Endothelial cell of umbilical vein (primary cell): ENCODE results near the gene CKB. TPM values are rescaled to one million over a fixed set of nuclear protein-coding genes. Genes with fewer than 3 reads are reported as not detected.
A peak's percentile ranks its signal among the peaks of the same experiment; 100 is the strongest.

Source experiments
- Bru-seq: library from RNA; stranded (reverse); fragments of 400-500 nt; gene quantifications from one replicate; lab custom pipeline; 2021; lab: Mats Ljungman, UMichigan
- BruChase-seq, 2 experiments: library from RNA; stranded (reverse); fragments of 400-500 nt; gene quantifications; one replicate each; lab custom pipeline; 2021; lab: Mats Ljungman, UMichigan
- BruUV-seq: library from RNA; stranded (reverse); fragments of 400-500 nt; replicated peaks from 2 replicates; lab custom pipeline; 2021; lab: Mats Ljungman, UMichigan
- CTCF ChIA-PET: fragments of 300-600, 350-600 bp; sonication (Branson Sonifier 250); formaldehyde crosslinking; loops from one replicate; lab custom pipeline; 2021; ENCODE audit warnings: antibody characterized with exemption, inconsistent platforms; lab: Charles Lee
- POLR2A ChIA-PET: fragments of 300-600, 350-600 bp; sonication (Branson Sonifier 250); formaldehyde crosslinking; loops from one replicate; lab custom pipeline; 2021; ENCODE audit warnings: antibody characterized with exemption, inconsistent platforms; lab: Charles Lee
- DNase-seq: peaks from one replicate; pipeline ENCODE4 v3.0.0-alpha.2; 2011; ENCODE audit warnings: low read depth, low spot score
- FAIRE-seq: peaks from 2 replicates; lab custom pipeline; 2011; peaks lifted over from hg19 to GRCh38; lab: Jason Lieb, UNC
- H2AFZ ChIP-seq: 2 replicates; pipeline ENCODE4 v1.6.0; 2012; ENCODE audit warnings: low read depth, low read length, control low read depth, inconsistent platforms
- H3K27ac ChIP-seq: 2 replicates; pipeline ENCODE4 v1.5.1; 2011; ENCODE audit warnings: low read depth, mild to moderate bottlenecking, control low read depth, low read length, moderate library complexity; ENCODE audit not compliant: insufficient read depth
- H3K27me3 ChIP-seq, 2 experiments: 2 replicates each; pipeline versions ENCODE4 v1.6.0 to v1.6.1; 2011; ENCODE audit warnings: low read length in 2 of 2, mixed read lengths in 1 of 2; ENCODE audit not compliant: control insufficient read depth in 2 of 2, insufficient read depth in 2 of 2
- H3K36me3 ChIP-seq, 2 experiments: 2 replicates in 1 of 2; 3 replicates in 1 of 2; pipeline ENCODE4 v1.5.1; 2011; ENCODE audit warnings: low read length in 2 of 2, mild to moderate bottlenecking in 1 of 2, moderate library complexity in 1 of 2; ENCODE audit not compliant: control insufficient read depth in 2 of 2, insufficient read depth in 2 of 2; ENCODE audit errors: extremely low read depth in 1 of 2
- H3K4me1 ChIP-seq: 3 replicates; pipeline ENCODE4 v1.5.1; 2011; ENCODE audit warnings: mild to moderate bottlenecking, low read length; ENCODE audit not compliant: control insufficient read depth, insufficient read depth; ENCODE audit errors: extremely low read depth
- H3K4me2 ChIP-seq: 2 replicates; pipeline ENCODE4 v1.6.1; 2011; ENCODE audit warnings: low read length, control low read depth, mixed read lengths; ENCODE audit not compliant: insufficient read depth
- H3K4me3 ChIP-seq, 3 experiments: fragments of 200-600 bp in 1 of 3; sonication (generic), shearing (Covaris generic) in 1 of 3; replicated peaks in 1 of 3; 2 replicates each; pipeline ENCODE4 v1.5.1; 2011 to 2016; ENCODE audit warnings: control low read depth in 3 of 3, low read length in 3 of 3, mild to moderate bottlenecking in 2 of 3, inconsistent platforms in 1 of 3, low read depth in 1 of 3, moderate library complexity in 1 of 3; ENCODE audit not compliant: insufficient read depth in 1 of 3
- H3K79me2 ChIP-seq: 2 replicates; pipeline ENCODE4 v1.6.0; 2012; ENCODE audit warnings: low read length, inconsistent platforms; ENCODE audit not compliant: control insufficient read depth, insufficient read depth
- H3K9ac ChIP-seq: replicated peaks from 2 replicates; pipeline ENCODE3; 2011; ENCODE audit warnings: low read length, control low read depth; ENCODE audit not compliant: insufficient read depth; ENCODE audit errors: extremely low read depth
- H3K9me1 ChIP-seq: replicated peaks from 3 replicates; pipeline ENCODE4 v1.6.0; 2011; ENCODE audit warnings: mild to moderate bottlenecking, low read length; ENCODE audit not compliant: control insufficient read depth, insufficient read depth; ENCODE audit errors: extremely low read depth
- H3K9me3 ChIP-seq: replicated peaks from 2 replicates; pipeline ENCODE4 v1.5.1; 2012; ENCODE audit warnings: low read length, inconsistent platforms; ENCODE audit not compliant: control insufficient read depth, insufficient read depth
- H4K20me1 ChIP-seq: replicated peaks from 2 replicates; pipeline ENCODE3; 2011; ENCODE audit warnings: mild to moderate bottlenecking, low read length; ENCODE audit not compliant: control insufficient read depth, insufficient read depth; ENCODE audit errors: extremely low read depth
- EZH2 ChIP-seq: IDR thresholded peaks from 2 replicates; pipeline ENCODE4 v1.6.1; 2012; ENCODE audit warnings: borderline replicate concordance, low read depth, mild to moderate bottlenecking, moderate library complexity, low read length, inconsistent platforms; ENCODE audit not compliant: severe bottlenecking
- GATA2 ChIP-seq: IDR thresholded peaks from 2 replicates; pipeline ENCODE4 v1.7.0; 2011; ENCODE audit warnings: low read depth, mild to moderate bottlenecking, moderate library complexity, mixed read lengths, low read length; ENCODE audit not compliant: insufficient read length, insufficient read depth
- dilution Hi-C: fragments of 300-500 bp; cut with MboI; formaldehyde crosslinking; loops from one replicate; pipeline ENCODE4 v1.15.0; 2019; ENCODE audit warnings: low sequenced_read_pairs; ENCODE audit not compliant: extremely low pct_ligation_motif_present
- intact Hi-C: fragments of 100-400 bp; cut with micrococcal nuclease; formaldehyde crosslinking; loops from one replicate; pipeline ENCODE4 v1.10.0; 2022
- long read RNA-seq: library from polyadenylated mRNA; stranded (forward); transcript quantifications from one replicate; pipeline ENCODE4 v2.0.0, GENCODE V29; 2021
- polyA minus RNA-seq, 3 experiments: library from RNA; depleted of rRNA, polyadenylated mRNA; stranded (reverse); fragments of >200 nt; gene quantifications; 1 replicate in 1 of 3; 2 replicates in 2 of 3; pipeline ENCODE4 v1.2.3, GENCODE V29; 2011
- polyA plus RNA-seq, 4 experiments: library from polyadenylated mRNA; depleted of rRNA in 3 of 4; stranded (reverse) in 3 of 4; unstranded in 1 of 4; fragments of >200 nt; gene quantifications; 2 replicates each; pipeline versions ENCODE4 v1.2.1 to v1.2.3, GENCODE V29; 2011 to 2012; ENCODE audit warnings: missing spikeins in 1 of 4
- total RNA-seq: library from RNA; stranded (reverse); gene quantifications from 2 replicates; pipeline ENCODE4 v1.2.3, GENCODE V29; 2021
- TF ChIP-seq, protein P1 (sequence below): IDR thresholded peaks from 2 replicates; pipeline ENCODE4 v1.6.1; 2011; ENCODE audit not compliant: insufficient read depth, insufficient read length

CKB gene
- total RNA-seq (2.4 and 4.0 TPM in 2 replicates), polyA plus RNA-seq (6.9 and 10.0 TPM in 2 replicates), polyA minus RNA-seq (3.2 and 8.8 TPM in 2 replicates), Bru-seq, nascent RNA (not detected), BruChase-seq, experiment 1, labeled RNA remaining after a 6-hour chase (percentile 34 among the genes with signal in this experiment), BruChase-seq, experiment 2, labeled RNA remaining after a 2-hour chase (percentile 27 among the genes with signal in this experiment)
- 2.9 and 5.9 TPM in 2 replicates for polyA plus RNA-seq (2011; cell fraction: cytosol; rRNA removed)
- 4.0 and 4.7 TPM in 2 replicates for polyA plus RNA-seq (2011; cell fraction: nucleus; rRNA removed)
- 0.64 and 2.2 TPM in 2 replicates for polyA plus RNA-seq (2012)
- 326 TPM for polyA minus RNA-seq (2011; cell fraction: cytosol; rRNA and poly(A)+ RNA removed)
- 1.7 TPM in 1 of 2 replicates, not detected in the other for polyA minus RNA-seq (2011; cell fraction: nucleus; rRNA and poly(A)+ RNA removed)
- long read RNA-seq, transcript CKB-201 (8 exons, 1,709 nt) = major isoform, 5 of 9 reads
- long read RNA-seq, partial matches to known transcripts = 1 of 9 reads
- long read RNA-seq, other reads (novel, unspliced or antisense) = 2 of 9 reads

DNA sequence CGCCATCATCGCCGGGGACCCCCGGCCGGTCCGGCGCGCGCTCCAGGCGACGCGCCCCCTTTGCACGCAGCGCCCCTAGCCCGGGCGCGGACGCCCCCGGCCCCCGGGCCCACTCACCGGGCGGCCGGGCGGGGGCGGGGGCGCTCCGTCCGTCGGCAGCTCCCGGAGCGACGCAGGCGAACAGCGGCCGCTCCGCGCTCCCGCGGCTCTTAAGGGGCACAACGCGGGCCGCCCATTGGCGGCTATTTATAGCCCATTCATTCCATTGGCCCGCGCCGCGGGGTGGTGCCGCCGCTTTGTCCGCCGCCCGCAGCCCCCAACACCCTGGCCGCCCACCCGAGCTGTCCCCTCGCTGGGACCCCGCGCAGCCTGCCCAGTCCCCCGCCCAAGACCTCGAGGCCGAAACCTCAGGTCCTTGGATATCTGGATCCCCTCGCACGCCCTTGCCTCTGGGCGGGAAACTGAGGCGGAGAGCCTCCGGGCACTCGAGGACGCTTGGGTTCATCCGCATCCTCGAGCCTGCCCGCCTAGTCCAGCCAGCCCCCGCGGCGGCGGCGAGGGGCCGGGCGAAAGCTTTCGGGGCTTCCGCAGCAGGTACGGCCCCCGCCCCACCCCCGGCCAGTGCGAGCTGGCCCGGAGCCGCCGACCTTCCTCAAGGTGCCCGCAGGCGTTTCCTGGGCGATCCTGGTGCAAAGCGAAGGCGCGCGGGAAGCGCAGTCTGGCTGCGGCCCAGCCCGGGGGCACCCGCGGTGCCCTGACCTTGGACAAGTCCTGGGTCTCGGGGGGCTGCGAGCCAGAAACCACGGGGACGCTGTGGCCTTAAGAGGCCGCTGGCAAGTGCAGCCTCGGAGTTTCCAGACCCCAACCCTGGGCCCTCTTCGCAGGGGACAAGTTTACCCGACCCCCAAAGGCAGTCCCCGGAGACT lies at the start of gene CKB:
Gene CKB, minus strand, starts transcription at position 182 of the 926 bp plus-strand sequence. CDS start 337 bp downstream, outside the sequence.
- TF ChIP-seq GATA2 (no peak), EZH2 (peak; percentile 91)
- TF ChIP-seq, protein P1, sequence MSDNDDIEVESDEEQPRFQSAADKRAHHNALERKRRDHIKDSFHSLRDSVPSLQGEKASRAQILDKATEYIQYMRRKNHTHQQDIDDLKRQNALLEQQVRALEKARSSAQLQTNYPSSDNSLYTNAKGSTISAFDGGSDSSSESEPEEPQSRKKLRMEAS = no peak
- H3K4me1 ChIP-seq = peaks cover 14% of the 10 kb centered on the region
- FAIRE-seq (peak; percentile 33), DNase-seq (no peak)
- no peaks in the 10 kb centered on the region for H3K9me1 ChIP-seq
- ChIA-PET CTCF (interaction anchor here (8.0 kb wide), 1 partner anchor 24 kb away, joined by 209 read pairs; no protein-coding TSS in a partner anchor), POLR2A (interaction anchor here (0.6 kb wide), 1 partner anchor 95 kb away, joined by 3 read pairs; no protein-coding TSS in a partner anchor)
- peak within 1 kb of the TSS in 1 of 3 experiments; percentile 35 for H3K4me3 ChIP-seq
- intact Hi-C loops (no loop called here), dilution Hi-C loops (no loop called here)
- no peaks in the 10 kb centered on the region for H3K9me3 ChIP-seq
- no peaks in the 10 kb centered on the region for H3K79me2 ChIP-seq
- H3K36me3 ChIP-seq = no peaks in the 10 kb centered on the region
- BruUV-seq = no TSS peak
- H2AFZ ChIP-seq = no peak within 1 kb of the TSS
- H3K27me3 ChIP-seq = peaks cover 19 to 34% of the 10 kb centered on the region in 2 experiments
- no peak within 1 kb of the TSS for H3K27ac ChIP-seq
- no peak within 1 kb of the TSS for H3K9ac ChIP-seq
- no peak within 1 kb of the TSS for H3K4me2 ChIP-seq
- no peaks in the 10 kb centered on the region for H4K20me1 ChIP-seq
